WTC11 (cell line): ENCODE data around the gene TMEM179. TPM values are rescaled to one million over a fixed set of nuclear protein-coding genes. Genes with fewer than 3 reads are reported as not detected.

Experiments used
- ATAC-seq: fragments of 200-7000 bp; cut with Tn5 transposase; 2 replicates; pipeline ENCODE4 v1.10.0; 2021; ENCODE audit warnings: mild to moderate bottlenecking, moderate library complexity
- CTCF ChIA-PET: fragments of 300-600 bp; sonication (Branson Sonifier 250); formaldehyde crosslinking; loops from one replicate; lab custom pipeline; 2021; ENCODE audit warnings: antibody characterized with exemption; lab: Charles Lee
- POLR2A ChIA-PET: fragments of 350-600 bp; sonication (Branson Sonifier 250); formaldehyde crosslinking; loops from one replicate; lab custom pipeline; 2021; ENCODE audit warnings: antibody characterized with exemption; lab: Charles Lee
- DNase-seq: peaks from one replicate; pipeline ENCODE4 v3.0.0; 2021; ENCODE audit warnings: low spot score
- H3K27ac Mint-ChIP-seq: 2 replicates; pipeline ENCODE4 v1.8.0; 2021; ENCODE audit warnings: mixed read lengths
- H3K27me3 Mint-ChIP-seq: 2 replicates; pipeline ENCODE4 v1.8.0; 2021; ENCODE audit warnings: low read depth, mild to moderate bottlenecking, moderate library complexity, mixed read lengths
- H3K36me3 Mint-ChIP-seq: 2 replicates; pipeline ENCODE4 v1.8.0; 2021; ENCODE audit warnings: mixed read lengths
- H3K4me1 Mint-ChIP-seq: 2 replicates; pipeline ENCODE4 v1.8.0; 2022; ENCODE audit warnings: mixed read lengths
- H3K4me3 Mint-ChIP-seq: 2 replicates; pipeline ENCODE4 v1.8.0; 2021; ENCODE audit warnings: mild to moderate bottlenecking, moderate library complexity, mixed read lengths
- H3K9me3 Mint-ChIP-seq: 2 replicates; pipeline ENCODE4 v1.8.0; 2021; ENCODE audit warnings: mixed read lengths
- CBFB ChIP-seq: sonication (generic); formaldehyde crosslinking; IDR thresholded peaks from 2 replicates; pipeline ENCODE4 v1.8.1; 2022; ENCODE audit warnings: mild to moderate bottlenecking, low read depth, missing genetic modification reagents
- IRF1 ChIP-seq: sonication (generic); formaldehyde crosslinking; IDR thresholded peaks from 2 replicates; pipeline ENCODE4 v1.8.0; 2023; ENCODE audit warnings: missing genetic modification reagents
- JUN ChIP-seq: sonication (generic); formaldehyde crosslinking; IDR thresholded peaks from 2 replicates; pipeline ENCODE4 v1.8.0; 2023; ENCODE audit warnings: mild to moderate bottlenecking, missing genetic modification reagents
- MXD4 ChIP-seq: fragments of 250-450 bp; sonication (Bioruptor Pico); IDR thresholded peaks from 2 replicates; pipeline ENCODE4 v1.8.0; 2021; ENCODE audit warnings: mild to moderate bottlenecking, moderate library complexity, borderline replicate concordance
- NFYB ChIP-seq: sonication (generic); formaldehyde crosslinking; conservative IDR thresholded peaks from 2 replicates; pipeline ENCODE4 v1.8.0; 2022; ENCODE audit warnings: low read depth, missing genetic modification reagents
- PREB ChIP-seq: sonication (generic); formaldehyde crosslinking; IDR thresholded peaks from 2 replicates; pipeline ENCODE4 v1.8.1; 2022; ENCODE audit warnings: mild to moderate bottlenecking, missing genetic modification reagents, moderate library complexity, borderline replicate concordance
- TEAD1 ChIP-seq: sonication (generic); formaldehyde crosslinking; IDR thresholded peaks from 2 replicates; pipeline ENCODE4 v1.8.0; 2022; ENCODE audit warnings: mild to moderate bottlenecking, missing genetic modification reagents
- ZBTB21 ChIP-seq: sonication (generic); formaldehyde crosslinking; IDR thresholded peaks from 2 replicates; pipeline ENCODE4 v1.8.1; 2023; ENCODE audit warnings: mild to moderate bottlenecking, missing genetic modification reagents, borderline replicate concordance
- ZNF281 ChIP-seq: sonication (generic); formaldehyde crosslinking; IDR thresholded peaks from 2 replicates; pipeline ENCODE4 v1.8.0; 2023; ENCODE audit warnings: mild to moderate bottlenecking, missing genetic modification reagents
- ZNF396 ChIP-seq: fragments of 250-450 bp; sonication (Bioruptor Pico); IDR thresholded peaks from 2 replicates; pipeline ENCODE4 v1.8.0; 2021; ENCODE audit warnings: mild to moderate bottlenecking, moderate library complexity, borderline replicate concordance
- total RNA-seq: library from RNA; stranded (reverse); gene quantifications from 3 replicates; pipeline ENCODE4 v1.2.3, GENCODE V29; 2021
- TF ChIP-seq, protein P1 (sequence below): fragments of 250-450 bp; sonication (Bioruptor Pico); IDR thresholded peaks from 2 replicates; pipeline ENCODE4 v1.9.0; 2021; ENCODE audit warnings: mild to moderate bottlenecking
- TF ChIP-seq, protein P2 (sequence below): sonication (generic); formaldehyde crosslinking; IDR thresholded peaks from 2 replicates; pipeline ENCODE4 v1.8.1; 2022; ENCODE audit warnings: missing genetic modification reagents, borderline replicate concordance
- TF ChIP-seq, protein P3 (sequence below): sonication (generic); formaldehyde crosslinking; IDR thresholded peaks from 2 replicates; pipeline ENCODE4 v1.8.0; 2022; ENCODE audit warnings: mild to moderate bottlenecking, missing genetic modification reagents
- TF ChIP-seq, protein P4 (sequence below): sonication (generic); formaldehyde crosslinking; conservative IDR thresholded peaks from 2 replicates; pipeline ENCODE4 v1.8.1; 2023; ENCODE audit warnings: mild to moderate bottlenecking, low read depth, missing genetic modification reagents, moderate library complexity
- TF ChIP-seq, protein P5 (sequence below): fragments of 250-450 bp; sonication (Bioruptor Pico); IDR thresholded peaks from 2 replicates; pipeline ENCODE4 v1.9.0; 2021; ENCODE audit warnings: mild to moderate bottlenecking

TMEM179 gene
- total RNA-seq, 1 experiment from 2014 or later, result 2.4 TPM

DNA sequence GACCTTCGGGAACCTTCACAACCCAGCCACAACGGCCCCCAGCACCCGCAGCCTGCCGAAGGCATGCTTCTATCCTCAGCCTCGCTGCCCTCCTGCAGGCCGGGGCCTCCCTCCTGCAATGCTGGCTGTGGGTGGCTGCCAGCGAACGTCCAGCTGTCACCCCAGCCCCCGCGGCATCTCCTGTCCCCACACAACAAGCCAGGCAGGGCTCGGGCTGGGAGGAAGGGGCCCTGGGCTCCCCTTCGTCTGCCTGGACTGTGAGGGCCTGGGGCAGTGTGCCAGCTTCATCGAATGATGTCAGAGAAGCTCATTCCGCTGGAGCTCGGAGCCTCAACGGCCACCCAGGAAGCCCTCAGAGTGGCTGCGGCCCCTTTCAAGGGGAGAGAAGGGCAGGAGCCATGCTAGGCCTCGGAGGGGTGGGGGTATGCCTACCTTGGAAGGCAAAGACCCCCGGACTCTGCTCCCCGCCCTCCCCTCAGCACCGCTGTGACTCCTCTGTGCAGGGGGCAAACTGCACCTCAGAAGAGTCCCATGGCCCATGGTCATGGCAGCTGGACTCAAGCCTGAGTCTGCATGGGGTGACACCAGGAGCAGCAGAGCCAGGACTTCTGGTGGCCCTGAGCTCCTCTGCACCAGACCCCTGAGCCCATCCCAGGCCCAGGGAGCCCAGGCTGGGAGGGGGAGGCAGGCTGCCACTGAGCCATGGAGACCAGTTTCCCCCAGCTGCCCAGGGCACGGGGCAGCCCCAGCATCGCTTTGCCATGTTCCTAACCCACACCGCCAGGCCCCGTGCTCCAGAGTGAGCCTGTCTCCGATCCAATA, 49.8 kb downstream of the TMEM179 start (continued):
- TF ChIP-seq, protein P1, sequence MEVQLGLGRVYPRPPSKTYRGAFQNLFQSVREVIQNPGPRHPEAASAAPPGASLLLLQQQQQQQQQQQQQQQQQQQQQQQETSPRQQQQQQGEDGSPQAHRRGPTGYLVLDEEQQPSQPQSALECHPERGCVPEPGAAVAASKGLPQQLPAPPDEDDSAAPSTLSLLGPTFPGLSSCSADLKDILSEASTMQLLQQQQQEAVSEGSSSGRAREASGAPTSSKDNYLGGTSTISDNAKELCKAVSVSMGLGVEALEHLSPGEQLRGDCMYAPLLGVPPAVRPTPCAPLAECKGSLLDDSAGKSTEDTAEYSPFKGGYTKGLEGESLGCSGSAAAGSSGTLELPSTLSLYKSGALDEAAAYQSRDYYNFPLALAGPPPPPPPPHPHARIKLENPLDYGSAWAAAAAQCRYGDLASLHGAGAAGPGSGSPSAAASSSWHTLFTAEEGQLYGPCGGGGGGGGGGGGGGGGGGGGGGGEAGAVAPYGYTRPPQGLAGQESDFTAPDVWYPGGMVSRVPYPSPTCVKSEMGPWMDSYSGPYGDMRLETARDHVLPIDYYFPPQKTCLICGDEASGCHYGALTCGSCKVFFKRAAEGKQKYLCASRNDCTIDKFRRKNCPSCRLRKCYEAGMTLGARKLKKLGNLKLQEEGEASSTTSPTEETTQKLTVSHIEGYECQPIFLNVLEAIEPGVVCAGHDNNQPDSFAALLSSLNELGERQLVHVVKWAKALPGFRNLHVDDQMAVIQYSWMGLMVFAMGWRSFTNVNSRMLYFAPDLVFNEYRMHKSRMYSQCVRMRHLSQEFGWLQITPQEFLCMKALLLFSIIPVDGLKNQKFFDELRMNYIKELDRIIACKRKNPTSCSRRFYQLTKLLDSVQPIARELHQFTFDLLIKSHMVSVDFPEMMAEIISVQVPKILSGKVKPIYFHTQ, result no peak
- no peak for TF ChIP-seq IRF1 (CRISPR knock-in tag)
- TF ChIP-seq, all 79 proteins: peak for 0

GRCh38 chr14:104554088-104554607, 50.4 kb downstream of the TMEM179 start:
- H3K4me1 Mint-ChIP-seq, result peaks cover 3% of the 10 kb centered on the region
- H3K4me3 Mint-ChIP-seq, result no peak overlapping the region
- TF ChIP-seq NFYB (CRISPR knock-in tag), result no peak
- TF ChIP-seq, protein P2, sequence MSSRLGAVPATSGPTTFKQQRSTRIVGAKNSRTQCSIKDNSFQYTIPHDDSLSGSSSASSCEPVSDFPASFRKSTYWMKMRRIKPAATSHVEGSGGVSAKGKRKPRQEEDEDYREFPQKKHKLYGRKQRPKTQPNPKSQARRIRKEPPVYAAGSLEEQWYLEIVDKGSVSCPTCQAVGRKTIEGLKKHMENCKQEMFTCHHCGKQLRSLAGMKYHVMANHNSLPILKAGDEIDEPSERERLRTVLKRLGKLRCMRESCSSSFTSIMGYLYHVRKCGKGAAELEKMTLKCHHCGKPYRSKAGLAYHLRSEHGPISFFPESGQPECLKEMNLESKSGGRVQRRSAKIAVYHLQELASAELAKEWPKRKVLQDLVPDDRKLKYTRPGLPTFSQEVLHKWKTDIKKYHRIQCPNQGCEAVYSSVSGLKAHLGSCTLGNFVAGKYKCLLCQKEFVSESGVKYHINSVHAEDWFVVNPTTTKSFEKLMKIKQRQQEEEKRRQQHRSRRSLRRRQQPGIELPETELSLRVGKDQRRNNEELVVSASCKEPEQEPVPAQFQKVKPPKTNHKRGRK (CRISPR knock-in tag), result no peak
- TF ChIP-seq JUN (CRISPR knock-in tag), result no peak
- no peak for TF ChIP-seq PREB (CRISPR knock-in tag)
- no peak for TF ChIP-seq ZBTB21 (CRISPR knock-in tag)
- no peak for TF ChIP-seq CBFB (CRISPR knock-in tag)
- TF ChIP-seq TEAD1 (CRISPR knock-in tag), result no peak
- TF ChIP-seq, protein P3, sequence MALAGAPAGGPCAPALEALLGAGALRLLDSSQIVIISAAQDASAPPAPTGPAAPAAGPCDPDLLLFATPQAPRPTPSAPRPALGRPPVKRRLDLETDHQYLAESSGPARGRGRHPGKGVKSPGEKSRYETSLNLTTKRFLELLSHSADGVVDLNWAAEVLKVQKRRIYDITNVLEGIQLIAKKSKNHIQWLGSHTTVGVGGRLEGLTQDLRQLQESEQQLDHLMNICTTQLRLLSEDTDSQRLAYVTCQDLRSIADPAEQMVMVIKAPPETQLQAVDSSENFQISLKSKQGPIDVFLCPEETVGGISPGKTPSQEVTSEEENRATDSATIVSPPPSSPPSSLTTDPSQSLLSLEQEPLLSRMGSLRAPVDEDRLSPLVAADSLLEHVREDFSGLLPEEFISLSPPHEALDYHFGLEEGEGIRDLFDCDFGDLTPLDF (CRISPR knock-in tag), result no peak
- TF ChIP-seq ZNF396 (CRISPR knock-in tag), result no peak
- TF ChIP-seq, protein P4, sequence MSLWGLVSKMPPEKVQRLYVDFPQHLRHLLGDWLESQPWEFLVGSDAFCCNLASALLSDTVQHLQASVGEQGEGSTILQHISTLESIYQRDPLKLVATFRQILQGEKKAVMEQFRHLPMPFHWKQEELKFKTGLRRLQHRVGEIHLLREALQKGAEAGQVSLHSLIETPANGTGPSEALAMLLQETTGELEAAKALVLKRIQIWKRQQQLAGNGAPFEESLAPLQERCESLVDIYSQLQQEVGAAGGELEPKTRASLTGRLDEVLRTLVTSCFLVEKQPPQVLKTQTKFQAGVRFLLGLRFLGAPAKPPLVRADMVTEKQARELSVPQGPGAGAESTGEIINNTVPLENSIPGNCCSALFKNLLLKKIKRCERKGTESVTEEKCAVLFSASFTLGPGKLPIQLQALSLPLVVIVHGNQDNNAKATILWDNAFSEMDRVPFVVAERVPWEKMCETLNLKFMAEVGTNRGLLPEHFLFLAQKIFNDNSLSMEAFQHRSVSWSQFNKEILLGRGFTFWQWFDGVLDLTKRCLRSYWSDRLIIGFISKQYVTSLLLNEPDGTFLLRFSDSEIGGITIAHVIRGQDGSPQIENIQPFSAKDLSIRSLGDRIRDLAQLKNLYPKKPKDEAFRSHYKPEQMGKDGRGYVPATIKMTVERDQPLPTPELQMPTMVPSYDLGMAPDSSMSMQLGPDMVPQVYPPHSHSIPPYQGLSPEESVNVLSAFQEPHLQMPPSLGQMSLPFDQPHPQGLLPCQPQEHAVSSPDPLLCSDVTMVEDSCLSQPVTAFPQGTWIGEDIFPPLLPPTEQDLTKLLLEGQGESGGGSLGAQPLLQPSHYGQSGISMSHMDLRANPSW (CRISPR knock-in tag), result no peak
- TF ChIP-seq ZNF281, result no peak
- no peak for TF ChIP-seq MXD4 (CRISPR knock-in tag)
- TF ChIP-seq, protein P5, sequence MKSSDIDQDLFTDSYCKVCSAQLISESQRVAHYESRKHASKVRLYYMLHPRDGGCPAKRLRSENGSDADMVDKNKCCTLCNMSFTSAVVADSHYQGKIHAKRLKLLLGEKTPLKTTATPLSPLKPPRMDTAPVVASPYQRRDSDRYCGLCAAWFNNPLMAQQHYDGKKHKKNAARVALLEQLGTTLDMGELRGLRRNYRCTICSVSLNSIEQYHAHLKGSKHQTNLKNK (CRISPR knock-in tag), result no peak
- peak; percentile 12 for DNase-seq
- no peak for ATAC-seq
- peaks cover 7% of the 10 kb centered on the region; the same call in 1 of the 2 replicates for H3K9me3 Mint-ChIP-seq
- ChIA-PET POLR2A (no interaction called here), CTCF (interaction anchor here (0.7 to 3.4 kb wide), 4 partner anchors 10 to 212 kb away, joined by 3 to 23 read pairs (median 3); no protein-coding TSS in a partner anchor)
- no peak overlapping the region for H3K27ac Mint-ChIP-seq
- no peaks in the 10 kb centered on the region for H3K36me3 Mint-ChIP-seq
- no peaks in the 10 kb centered on the region for H3K27me3 Mint-ChIP-seq
